Nephron progenitor cell (in vitro differentiated cells): ENCODE data around the gene CYB5B.

Experiments
- DNase-seq: peaks from one replicate; pipeline ENCODE4 v3.0.0; 2021
- H3K27ac Mint-ChIP-seq: 2 replicates; pipeline ENCODE4 v1.8.0; 2021; ENCODE audit warnings: mild to moderate bottlenecking, moderate library complexity, mixed read lengths
- H3K27me3 Mint-ChIP-seq: 2 replicates; pipeline ENCODE4 v1.8.0; 2021; ENCODE audit warnings: mild to moderate bottlenecking, low read depth, mixed read lengths; ENCODE audit not compliant: poor library complexity
- H3K36me3 Mint-ChIP-seq: 2 replicates; pipeline ENCODE4 v1.8.0; 2021; ENCODE audit warnings: low read depth, mixed read lengths
- H3K4me1 Mint-ChIP-seq: 2 replicates; pipeline ENCODE4 v1.8.0; 2021; ENCODE audit warnings: mixed read lengths
- H3K4me3 Mint-ChIP-seq: 2 replicates; pipeline ENCODE4 v1.8.0; 2021; ENCODE audit warnings: mild to moderate bottlenecking, moderate library complexity, mixed read lengths
- H3K9me3 Mint-ChIP-seq: 2 replicates; pipeline ENCODE4 v1.8.0; 2021; ENCODE audit warnings: mild to moderate bottlenecking, moderate library complexity, mixed read lengths
- TF ChIP-seq, protein P1 (sequence below): fragments of 200-600 bp; sonication (generic); IDR thresholded peaks from 2 replicates; pipeline ENCODE4 v1.5.0; 2021; ENCODE audit warnings: antibody characterized with exemption

The CYB5B gene

GRCh38 chr16:69405326-69405725 is 19.1 kb upstream of the CYB5B start:
- Mint-ChIP-seq H3K4me1 (peaks cover 43% of the 10 kb centered on the region), H3K36me3 (no peaks in the 10 kb centered on the region), H3K27me3 (peaks cover 7% of the 10 kb centered on the region), H3K4me3 (no peak overlapping the region), H3K9me3 (no peaks in the 10 kb centered on the region), H3K27ac (no peak overlapping the region)
- DNase-seq: no peak
- TF ChIP-seq, protein P1, sequence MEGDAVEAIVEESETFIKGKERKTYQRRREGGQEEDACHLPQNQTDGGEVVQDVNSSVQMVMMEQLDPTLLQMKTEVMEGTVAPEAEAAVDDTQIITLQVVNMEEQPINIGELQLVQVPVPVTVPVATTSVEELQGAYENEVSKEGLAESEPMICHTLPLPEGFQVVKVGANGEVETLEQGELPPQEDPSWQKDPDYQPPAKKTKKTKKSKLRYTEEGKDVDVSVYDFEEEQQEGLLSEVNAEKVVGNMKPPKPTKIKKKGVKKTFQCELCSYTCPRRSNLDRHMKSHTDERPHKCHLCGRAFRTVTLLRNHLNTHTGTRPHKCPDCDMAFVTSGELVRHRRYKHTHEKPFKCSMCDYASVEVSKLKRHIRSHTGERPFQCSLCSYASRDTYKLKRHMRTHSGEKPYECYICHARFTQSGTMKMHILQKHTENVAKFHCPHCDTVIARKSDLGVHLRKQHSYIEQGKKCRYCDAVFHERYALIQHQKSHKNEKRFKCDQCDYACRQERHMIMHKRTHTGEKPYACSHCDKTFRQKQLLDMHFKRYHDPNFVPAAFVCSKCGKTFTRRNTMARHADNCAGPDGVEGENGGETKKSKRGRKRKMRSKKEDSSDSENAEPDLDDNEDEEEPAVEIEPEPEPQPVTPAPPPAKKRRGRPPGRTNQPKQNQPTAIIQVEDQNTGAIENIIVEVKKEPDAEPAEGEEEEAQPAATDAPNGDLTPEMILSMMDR: no peak

GRCh38 chr16:69405757-69406156 is 18.7 kb upstream of the CYB5B start:
- TF ChIP-seq, protein P1: no peak
- no peaks in the 10 kb centered on the region for H3K9me3 Mint-ChIP-seq
- peaks cover 7% of the 10 kb centered on the region for H3K27me3 Mint-ChIP-seq
- no peak overlapping the region for H3K27ac Mint-ChIP-seq
- no peak overlapping the region for H3K4me3 Mint-ChIP-seq
- H3K4me1 Mint-ChIP-seq: peaks cover 47% of the 10 kb centered on the region
- DNase-seq: no peak
- no peaks in the 10 kb centered on the region for H3K36me3 Mint-ChIP-seq

GRCh38 chr16:69406780-69407331 is 17.6 kb upstream of the CYB5B start:
- no peaks in the 10 kb centered on the region for H3K36me3 Mint-ChIP-seq
- TF ChIP-seq, protein P1: no peak
- H3K4me3 Mint-ChIP-seq: no peak overlapping the region
- no peak for DNase-seq
- H3K27ac Mint-ChIP-seq: no peak overlapping the region
- H3K4me1 Mint-ChIP-seq: peaks cover 56% of the 10 kb centered on the region
- H3K9me3 Mint-ChIP-seq: no peaks in the 10 kb centered on the region
- H3K27me3 Mint-ChIP-seq: peaks cover 7% of the 10 kb centered on the region

DNA sequence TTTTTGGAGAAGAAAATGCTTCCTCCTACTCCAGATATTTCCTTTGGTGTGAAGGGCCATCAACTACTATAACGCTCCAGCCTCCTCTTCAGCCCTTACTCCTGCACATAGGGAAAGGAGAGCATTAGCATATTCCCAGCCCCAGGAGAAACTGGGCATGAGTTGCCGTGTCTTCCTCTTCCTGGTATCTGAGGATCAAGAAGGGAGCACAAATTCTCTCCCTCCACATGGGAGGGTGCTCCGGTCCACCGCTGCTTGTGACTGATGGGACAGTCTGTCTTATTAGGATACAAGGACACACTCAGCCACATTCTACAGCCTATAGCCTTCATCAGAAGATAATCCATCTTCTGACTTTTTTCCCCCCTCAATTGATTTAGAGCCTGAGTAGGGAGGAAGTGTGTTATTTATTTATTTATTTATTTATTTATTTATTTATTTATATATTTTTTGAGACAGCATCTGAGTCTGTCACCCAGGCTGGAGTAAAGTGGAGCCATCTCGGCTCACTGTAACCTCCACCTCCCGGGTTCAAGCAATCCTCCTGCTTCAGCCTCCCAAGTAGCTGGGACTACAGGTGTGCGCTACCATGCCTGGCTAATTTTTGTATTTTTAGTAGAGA is 16.6 kb upstream of the CYB5B start:
- Mint-ChIP-seq H3K36me3 (no peaks in the 10 kb centered on the region), H3K27ac (peak overlapping the region; percentile 71), H3K9me3 (no peaks in the 10 kb centered on the region), H3K4me1 (peaks cover 53% of the 10 kb centered on the region), H3K4me3 (no peak overlapping the region), H3K27me3 (peaks cover 3% of the 10 kb centered on the region)
- no peak for DNase-seq
- TF ChIP-seq, protein P1: no peak

DNA sequence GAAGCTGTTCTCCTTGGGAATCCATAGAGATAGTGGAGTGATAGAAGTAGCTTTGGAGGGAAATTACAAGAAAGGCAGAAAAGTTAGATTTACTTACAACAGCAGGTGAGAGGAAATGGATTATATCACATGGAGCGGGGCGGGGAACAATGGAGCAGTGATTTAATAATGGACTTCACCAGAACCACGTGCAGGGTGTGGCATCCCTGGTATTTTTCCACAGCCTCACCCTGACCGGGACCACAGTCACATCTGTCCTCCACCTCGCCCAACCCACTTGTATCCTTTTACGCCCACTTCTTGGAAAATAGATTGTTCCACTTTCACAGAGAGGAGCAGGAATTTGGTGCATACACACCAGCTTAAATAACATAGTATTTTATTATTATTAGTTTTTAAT is 15.9 kb upstream of the CYB5B start:
- H3K4me3 Mint-ChIP-seq: no peak overlapping the region
- peaks cover 53% of the 10 kb centered on the region for H3K4me1 Mint-ChIP-seq
- no peak for DNase-seq
- no peaks in the 10 kb centered on the region for H3K36me3 Mint-ChIP-seq
- TF ChIP-seq, protein P1: no peak
- H3K9me3 Mint-ChIP-seq: no peaks in the 10 kb centered on the region
- H3K27me3 Mint-ChIP-seq: peaks cover 3% of the 10 kb centered on the region
- peak overlapping the region; percentile 76 for H3K27ac Mint-ChIP-seq
